ENCODE measurements around the gene CAD.
"Not testable (repeated sequence)": the region's sequence is repeated elsewhere in the genome, so short reads cannot be mapped to it uniquely, and the experiment has no call there.

Gene CAD

DNA sequence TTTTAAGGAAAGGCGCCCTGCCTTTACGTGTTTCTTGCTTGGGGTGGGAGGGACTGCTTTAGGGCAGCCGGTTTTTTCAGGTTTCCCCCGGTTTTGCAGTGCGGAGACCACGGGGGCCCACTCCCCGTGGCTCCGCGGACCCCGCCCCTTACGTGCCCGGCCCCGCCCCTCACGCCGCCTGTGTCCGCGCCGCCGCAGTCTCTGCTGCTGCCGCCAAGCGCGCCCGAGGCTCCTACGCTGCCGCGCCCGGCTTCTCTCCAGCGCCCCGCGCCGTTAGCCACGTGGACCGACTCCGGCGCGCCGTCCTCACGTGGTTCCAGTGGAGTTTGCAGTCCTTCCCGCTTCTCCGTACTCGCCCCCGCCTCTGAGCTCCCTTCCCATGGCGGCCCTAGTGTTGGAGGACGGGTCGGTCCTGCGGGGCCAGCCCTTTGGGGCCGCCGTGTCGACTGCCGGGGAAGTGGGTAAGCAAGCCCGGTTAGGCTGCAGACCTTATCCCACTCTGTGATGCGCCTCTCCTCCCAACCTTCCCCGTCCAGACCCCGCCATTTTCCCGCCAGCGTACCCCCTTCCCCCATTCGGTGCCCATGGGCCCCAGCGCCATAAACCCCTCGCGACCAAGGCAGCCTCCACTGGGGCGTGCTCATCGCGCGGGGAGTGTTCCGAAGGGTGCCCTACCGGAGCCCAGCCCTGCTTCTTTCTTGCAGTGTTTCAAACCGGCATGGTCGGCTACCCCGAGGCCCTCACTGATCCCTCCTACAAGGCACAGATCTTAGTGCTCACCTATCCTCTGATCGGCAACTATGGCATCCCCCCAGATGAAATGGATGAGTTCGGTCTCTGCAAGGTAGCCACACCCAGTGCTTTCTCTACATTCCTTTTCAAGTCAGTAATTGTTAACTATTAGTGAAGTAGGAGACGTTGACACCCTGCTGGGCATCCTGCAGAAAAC lies at the start of gene CAD:
CAD (plus strand) TSS at position 197 of the 949 bp plus-strand sequence; CDS start at position 380, 183 bp downstream.
- DNase-seq: peak; percentile 83

DNA sequence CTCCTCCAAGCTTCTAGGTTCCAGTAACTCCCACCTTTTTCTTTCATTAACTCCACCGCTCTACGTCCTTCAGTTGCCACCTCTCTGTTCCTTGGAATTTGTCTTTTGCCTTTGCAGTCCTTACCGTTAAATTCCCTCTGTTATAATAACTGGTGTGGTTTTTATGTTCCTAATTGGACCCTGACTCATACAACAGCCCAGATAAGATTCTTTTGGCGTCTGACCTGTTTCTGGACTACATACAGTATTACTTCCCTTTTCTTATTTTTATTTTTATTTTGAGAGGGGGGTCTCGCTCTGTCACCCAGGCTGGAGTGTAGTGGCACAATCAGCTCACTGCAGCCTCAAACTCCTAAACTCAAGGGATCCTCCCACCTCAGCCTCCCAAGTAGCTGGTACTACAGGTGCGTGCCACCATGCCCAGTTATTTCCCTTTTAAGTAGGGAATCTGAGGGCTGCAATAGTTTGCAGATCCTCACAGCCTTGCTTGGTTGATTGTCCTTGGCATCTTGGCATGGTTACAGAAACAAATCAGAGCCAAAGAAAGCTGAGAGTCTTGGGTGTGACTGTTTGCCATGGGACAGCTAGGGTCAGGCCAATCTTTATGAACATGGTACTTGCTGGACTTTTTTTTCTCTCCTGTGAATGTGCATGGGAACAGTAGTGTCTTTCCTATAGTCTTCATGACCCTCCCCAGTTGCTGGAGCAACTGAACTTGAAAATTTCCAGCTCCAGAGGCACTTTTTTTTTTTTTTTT lies 46.4 kb upstream of the CAD start:
- DNase-seq: no peak

DNA sequence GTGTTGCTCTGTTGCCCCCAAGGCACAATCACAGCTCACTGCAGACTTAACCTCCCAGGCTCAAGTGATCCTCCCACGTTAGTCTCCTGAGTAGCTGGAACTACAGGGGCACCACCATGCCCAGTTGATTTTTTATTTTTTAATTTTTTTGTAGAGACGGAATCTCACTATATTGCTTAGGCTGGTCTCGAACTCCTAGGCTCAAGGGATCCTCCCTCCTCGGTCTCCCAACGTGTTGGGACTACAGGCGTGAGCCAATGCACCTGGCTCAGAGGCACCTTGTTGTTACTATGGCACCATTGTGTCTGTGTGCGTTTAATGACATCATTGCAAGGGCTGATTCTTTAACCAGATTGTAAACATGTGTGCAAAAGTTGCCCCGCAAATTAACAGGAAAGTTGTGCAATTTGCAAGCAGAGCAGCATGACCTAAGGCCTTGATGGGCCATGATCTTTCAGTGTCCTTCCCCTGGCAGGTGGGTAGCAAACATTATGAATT lies 45.8 kb upstream of the CAD start:
- no peak for DNase-seq

DNA sequence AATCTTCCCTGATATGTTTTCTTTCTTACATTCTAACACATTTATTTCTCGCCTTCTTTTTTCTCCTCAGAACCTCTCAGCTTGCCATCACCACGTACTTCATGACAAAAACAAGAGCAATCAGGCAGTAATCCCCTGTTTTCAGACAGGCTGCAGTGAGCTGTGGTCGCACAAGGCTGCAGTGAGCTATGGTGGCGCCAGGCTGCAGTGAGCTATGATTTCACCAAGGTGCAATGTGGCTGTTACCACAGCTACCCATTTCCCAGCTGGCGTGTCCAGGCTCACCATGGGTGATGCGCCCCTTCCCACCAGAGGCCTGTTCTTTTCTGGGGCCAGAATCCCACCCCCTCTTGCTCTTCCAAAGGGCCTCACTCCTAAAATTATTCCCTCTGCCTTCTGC lies 42.5 kb upstream of the CAD start:
- DNase-seq: no peak

DNA sequence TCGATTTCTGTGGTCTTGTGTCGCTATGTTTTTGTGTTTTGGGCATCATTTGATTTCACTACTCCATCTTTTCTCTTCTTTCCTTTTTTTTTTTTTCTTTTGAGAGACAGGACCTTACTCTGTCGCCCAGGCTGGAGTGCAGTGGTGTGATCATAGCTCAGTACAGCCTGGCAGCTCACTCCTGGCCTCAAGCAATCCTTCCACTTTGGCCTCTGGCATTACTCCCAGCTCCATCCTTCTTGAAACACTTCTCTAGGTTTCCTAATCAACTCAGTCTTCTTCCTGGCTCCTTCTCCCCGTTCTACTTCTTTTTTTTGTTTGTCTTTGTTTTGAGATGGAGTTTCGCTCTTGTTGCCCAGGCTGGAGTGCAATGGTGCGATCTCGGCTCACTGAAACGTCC lies 41.8 kb upstream of the CAD start:
- no peak for DNase-seq

DNA sequence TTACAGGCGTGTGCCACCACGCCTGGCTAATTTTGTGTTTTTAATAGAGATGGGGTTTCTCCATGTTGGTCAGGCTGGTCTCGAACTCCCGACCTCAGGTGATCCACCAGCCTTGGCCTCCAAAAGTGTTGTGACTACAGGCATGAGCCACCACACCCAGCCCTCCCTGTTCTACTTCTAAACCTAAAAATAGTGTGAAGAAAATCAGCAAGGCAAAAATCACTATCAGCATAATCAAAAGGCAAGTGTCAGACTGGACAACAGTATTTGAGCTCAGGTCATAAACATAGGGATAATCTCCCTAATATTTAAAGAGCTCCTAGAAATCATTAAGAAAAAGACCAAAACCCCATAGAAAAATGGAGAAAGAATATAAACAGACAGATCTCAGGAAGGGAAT lies 41.4 kb upstream of the CAD start:
- not testable (repeated sequence) for DNase-seq

DNA sequence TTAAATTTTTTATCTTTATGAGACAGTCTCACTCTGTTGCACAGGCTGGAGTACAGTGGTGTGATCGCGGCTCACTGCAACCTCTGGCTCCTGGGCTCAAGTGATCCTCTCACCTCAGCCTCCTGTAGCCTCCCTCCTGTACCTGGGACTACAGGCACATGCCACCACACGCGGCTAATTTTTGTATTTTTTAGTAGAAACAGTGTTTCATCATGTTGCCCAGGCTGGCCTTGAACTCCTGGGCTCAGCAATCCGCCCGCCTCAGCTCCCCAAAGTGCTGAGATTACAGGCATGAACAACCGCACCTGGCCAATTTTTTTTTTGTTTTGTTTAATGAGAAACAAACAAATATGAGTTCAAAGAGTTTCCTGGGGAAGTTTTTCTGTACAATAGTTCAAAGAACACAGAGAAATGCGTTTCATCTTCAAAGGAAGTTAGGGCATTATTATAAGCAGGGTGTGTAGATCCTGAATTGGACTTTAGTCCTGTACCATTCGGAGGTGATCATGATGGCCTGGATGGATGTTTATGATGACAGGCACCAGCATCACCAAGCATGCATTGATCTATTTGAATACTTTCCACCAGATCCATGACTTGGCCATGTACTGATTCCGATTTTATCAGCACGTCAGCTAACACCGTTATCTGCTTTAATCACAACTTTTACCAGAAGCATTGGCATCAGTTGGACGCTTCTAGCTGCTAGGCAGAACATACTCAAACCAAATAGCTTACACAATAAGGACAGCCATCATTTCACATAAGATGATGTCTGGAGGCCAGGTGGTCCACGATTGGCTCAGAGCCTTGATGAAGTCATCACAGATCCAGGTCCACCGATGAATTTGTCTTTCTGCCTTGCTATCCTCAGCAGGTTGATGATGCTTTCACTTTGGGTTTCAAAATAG lies 39.5 kb upstream of the CAD start:
- no peak for DNase-seq

DNA sequence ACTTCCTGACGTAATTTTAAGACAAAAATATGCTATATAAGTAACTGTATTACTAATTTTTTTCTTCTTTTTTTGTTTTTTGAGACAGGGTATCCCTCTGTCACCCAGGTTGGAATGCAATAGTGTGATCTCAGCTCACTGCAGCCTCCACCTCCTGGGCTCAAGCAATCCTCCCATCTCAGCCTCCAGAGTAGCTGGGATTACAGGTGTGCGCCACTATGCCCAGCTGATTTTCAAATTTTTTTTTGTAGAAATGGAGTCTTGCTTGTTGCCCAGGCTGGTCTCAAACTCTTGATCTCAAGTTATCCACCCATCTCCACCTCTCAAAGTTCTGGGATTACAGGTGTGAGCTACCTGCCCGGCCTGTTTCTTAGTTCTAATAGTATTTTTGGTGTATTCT lies 38.7 kb upstream of the CAD start:
- DNase-seq: no peak

DNA sequence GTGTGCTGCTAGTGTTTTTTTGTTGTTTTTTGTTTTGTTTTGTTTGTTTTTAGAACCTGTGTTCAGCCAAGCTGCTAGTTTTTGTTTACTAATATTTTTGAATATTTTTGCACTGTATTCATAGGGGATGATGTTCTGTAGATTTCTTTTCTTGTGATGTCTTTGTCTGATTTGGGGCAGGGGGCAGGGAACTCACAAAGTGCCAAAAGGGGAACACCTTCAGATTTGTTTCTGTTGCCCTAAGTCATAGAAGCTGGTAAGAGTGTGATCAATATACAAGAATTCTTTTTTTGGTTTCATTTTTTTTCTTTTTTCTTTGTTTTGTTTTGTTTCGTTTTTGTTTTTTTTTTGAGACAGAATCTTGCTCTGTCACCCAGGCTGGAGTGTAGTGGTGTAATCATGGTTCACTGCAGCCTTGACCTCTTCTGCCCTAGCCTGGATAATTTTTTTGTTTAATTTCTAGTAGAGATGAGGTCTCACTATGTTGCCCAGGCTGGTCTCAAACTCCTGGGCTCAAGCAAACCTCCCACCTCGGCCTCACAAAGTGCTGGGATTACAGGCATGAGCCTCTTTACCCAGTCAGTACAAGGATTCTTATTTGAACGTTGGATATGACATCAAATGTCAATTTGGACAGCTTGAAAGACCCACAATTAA lies 37.7 kb upstream of the CAD start:
- no peak for DNase-seq

DNA sequence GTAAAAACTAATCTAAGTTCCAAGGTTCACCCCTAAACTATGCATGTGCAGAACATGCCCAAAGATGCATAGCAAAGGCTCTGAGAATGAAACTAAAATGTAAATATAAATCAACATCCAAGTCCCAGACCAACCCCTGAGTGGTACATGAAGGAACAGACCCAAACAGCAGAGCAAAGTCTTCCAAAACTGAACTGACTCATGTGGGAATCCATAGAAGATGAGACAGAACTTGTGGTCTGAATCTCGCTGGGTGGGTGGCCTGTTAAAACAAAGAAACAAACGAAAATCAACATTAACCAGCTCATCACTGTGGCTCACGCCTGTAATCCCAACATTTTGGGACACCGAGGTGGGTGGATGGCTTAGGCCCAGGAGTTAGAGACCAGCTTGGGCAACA lies 34.8 kb upstream of the CAD start:
- no peak for DNase-seq

DNA sequence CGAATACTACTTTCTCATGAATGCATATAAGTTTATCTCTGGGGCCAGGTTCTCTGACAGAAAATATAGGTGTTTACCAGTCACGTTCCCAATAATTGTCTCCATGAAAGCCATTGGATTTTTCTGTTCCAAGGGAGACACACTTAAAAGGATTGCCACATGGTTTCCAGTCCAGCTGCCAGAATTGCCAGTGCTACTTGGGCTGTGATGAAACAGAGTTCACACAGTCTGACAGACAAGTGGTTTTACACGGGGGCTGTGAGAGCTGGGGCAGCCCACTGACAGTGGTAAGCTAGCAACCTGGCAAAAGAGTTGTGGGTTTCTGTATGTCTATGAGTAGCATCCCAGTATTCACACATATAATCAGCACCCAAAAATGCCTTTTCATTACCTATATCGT lies 33.1 kb upstream of the CAD start:
- DNase-seq: no peak

DNA sequence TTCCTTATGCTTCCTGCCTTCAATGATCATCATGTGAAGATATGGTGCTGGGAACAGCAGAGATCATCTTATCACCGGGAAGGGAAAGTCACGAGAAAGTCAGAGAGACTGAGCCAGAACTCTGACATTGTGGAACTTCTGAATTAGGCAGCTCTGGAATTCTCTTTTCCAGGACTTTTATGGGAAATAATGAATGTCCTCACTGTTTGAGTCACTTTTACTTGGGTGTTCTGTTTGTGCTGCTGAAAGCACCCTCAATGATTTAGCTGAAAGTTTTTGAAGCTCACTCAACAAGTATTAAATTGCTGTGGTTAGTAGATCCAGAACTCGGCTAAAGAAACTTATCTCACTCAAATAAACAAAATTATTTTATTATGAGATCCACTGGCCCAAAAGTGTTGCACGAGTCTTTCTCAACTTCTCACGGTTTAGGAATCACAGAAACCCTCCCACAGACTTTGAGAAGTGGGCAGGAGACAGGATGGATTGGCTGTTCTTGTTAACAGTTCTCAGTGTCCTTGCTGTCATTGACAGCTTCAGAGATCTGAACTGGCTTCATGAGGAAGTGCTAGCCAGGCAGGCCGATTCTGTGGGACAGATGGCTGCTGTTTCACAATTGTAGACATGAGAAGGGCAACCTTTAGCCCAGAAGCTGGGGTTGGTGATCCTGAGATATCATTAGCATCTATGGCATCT lies 31.7 kb upstream of the CAD start:
- no peak for DNase-seq

DNA sequence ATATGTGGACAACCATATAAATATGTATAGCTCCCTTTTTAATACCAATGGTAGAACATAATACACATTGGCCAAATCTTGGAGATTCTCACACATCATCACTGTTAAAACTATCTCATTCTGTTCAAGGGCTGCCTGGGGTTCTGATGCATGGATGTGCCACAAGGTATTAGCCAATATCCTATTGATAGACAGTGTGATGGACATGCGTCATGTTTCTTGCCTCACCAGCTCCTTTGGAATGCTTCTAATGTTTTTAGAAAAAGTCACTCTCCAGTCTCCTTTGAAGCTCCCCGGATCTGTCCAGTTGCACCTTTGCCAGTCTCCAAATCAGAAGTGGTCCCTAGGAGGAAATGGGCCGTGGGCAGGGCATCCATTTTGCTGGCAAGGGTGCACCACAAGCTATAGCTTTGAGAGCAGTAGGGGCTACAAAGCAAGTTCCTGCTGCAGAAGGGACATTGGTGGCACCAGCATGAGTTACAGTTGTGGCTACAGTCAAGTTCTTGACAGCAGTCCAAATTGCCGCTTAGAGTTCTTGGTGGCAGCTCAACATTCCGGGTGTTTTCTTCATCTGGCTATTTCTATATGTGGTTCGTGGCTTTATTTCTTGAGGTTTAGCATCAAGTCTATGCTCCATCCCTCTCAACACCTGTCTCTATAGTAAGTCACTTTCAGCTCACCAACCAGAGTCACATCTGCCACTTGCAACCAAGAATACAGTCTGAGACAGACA lies 30.4 kb upstream of the CAD start:
- no peak for DNase-seq

DNA sequence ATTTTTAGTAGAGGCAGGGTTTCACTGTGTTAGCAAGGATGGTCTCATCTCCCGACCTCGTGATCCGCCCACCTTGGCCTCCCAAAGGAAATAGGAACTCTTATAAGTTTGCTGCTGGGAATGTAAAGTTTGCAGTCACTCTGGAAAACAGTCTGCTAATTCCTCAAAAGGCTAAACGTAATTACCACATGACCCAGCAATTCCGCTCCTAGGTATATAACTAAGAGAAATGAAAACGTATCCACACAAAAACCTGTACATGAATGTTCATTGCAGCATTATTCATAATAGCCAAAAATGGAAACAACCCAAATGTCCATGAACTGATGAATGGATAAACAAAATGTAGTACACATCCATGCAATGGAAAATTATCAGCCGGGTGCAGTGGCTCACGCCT lies 27.2 kb upstream of the CAD start:
- DNase-seq: no peak

DNA sequence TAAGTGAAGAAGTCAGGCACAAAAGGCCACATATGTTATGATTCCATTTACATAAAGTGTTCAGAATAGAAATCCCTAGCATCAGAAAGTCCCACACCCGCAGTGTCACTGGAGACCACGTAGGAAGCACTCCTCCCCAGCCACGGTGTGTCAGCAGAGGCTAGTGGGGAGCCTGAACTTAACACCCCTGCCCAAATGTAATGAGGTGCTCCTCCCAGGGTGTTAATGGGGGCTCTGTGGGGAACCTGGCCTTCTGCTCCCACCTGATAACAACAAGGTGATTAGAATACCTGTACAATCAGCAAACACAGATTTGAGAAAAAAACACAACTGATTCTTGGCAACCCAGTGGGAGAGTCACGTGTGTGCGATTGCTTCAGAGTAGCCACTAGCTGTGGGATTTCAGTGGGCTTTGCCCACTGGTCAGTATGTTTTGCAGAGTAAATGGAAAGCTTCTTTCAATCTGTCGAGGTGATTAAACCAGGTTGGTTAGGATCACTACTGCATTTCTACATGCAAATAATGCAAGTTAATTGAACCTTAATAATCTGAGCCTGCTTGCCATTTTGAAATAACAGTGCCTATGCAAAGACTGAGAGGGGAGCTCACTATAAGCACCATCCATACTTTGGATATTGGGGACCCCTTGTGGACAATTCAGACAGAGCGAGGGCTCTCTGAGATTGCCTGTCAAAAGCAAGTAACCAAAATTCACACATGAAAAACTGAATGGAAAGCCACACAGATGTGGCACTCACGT lies 25.9 kb upstream of the CAD start:
- peak; percentile 10 for DNase-seq

DNA sequence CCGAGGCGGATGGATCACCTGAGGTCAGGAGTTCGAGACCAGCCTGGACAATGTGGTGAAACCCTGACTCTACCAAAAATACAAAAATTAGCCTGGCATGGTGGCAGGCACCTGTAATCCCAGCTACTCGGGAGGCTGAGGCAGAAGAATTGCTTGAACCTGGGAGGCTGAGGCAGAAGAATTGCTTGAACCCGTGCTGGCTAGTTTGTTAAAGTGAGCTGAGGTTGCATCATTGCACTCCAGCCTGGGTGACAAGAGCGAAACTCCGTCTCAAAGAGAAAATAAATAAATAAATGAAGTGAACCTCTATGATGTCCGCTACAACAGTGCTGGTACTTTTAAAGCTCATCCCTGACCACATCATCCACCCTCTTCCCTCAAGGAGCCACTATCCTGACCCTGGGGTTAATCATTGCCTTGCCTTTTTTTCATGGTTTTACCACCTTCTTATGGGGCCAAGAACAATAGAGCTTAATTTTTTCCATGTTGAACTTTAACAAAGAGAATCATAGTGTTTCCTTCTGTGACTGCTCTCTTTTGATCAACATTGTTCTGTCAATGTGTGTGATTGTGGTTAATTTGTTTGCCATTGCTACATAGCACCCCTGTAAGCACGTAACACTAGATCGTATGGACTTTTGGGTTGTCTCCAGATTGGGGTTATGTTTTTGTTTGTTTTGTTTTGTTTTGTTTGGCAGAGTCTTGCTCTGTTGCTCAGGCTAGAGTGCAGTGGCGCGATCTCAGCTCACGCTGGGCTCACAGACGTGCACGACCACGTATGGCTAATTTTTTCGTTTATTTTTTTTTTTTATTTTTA lies 22.4 kb upstream of the CAD start:
- DNase-seq: no peak

DNA sequence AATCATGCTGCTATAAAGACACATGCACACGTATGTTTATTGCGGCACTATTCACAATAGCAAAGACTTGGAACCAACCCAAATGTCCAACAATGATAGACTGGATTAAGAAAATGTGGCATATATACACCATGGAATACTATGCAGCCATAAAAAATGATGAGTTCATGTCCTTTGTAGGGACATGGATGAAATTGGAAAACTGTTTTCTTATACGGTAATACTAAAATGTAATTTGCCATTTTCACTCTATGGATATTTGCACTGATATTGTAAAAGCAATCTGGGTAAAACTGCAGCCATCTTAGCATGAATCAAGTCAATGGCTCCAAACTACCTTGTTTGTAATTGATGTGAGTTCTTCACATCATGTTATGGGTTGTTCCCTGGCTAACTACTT lies 21.4 kb upstream of the CAD start:
- DNase-seq: not testable (repeated sequence)

DNA sequence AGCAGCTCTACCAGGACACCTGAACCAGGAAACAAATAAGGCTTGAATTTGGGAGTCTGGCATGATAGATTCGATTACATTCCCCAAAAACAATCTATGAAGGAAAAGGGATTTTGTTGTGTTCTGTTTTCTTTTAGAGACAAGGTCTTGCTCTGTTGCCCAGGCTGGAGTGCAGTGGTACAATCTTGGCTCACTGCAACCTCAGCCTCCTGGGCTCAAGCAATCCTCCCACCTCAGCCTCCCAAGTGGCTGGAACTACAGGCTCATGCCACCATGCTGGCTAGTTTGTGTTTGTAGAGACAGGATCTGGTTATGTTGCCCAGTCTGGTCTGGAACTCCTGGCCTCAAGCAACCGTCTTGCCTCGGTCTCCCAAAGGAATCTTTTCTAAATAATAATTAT lies 19.1 kb upstream of the CAD start:
- DNase-seq: not testable (repeated sequence)

DNA sequence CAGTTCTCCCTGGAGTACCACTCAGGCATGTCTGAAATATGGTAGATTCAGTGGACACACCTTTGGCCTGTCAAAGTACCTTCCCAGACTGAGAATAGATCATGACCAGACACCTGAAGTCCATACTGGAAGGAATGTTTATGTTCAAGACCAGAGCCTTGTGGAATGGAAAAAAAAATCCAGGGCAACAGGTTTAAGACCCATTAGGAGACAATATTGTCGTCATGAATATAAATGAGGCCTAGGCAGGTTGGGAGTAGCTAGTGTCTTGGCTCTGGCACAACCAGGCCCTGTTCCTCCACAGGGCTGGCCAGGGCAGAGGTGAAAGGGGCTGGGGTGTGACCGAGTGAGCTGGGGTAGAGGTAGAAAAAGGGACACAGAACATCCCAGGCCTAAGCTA lies 18.5 kb upstream of the CAD start:
- DNase-seq: no peak
